HepG2 (cell line): ENCODE measurements around the gene CAPRIN1. TPM values are rescaled to one million over a fixed set of nuclear protein-coding genes. Genes with fewer than 3 reads are reported as not detected.

Source experiments
- ELF1 ChIP-seq: sonication (generic); formaldehyde crosslinking; IDR thresholded peaks from 2 replicates; pipeline ENCODE4 v1.4.0; 2020; ENCODE audit warnings: missing genetic modification reagents
- IKZF1 ChIP-seq: fragments of 450-650 bp; IDR thresholded peaks from 2 replicates; pipeline ENCODE4 v1.7.1; 2016
- MTA3 ChIP-seq: sonication (generic); formaldehyde crosslinking; IDR thresholded peaks from 2 replicates; pipeline ENCODE4 v1.4.0; 2020; ENCODE audit warnings: missing genetic modification reagents
- MTF1 ChIP-seq: sonication (generic); formaldehyde crosslinking; IDR thresholded peaks from 2 replicates; pipeline ENCODE4 v1.5.0; 2020; ENCODE audit warnings: missing genetic modification reagents
- NRL ChIP-seq: sonication (generic); formaldehyde crosslinking; IDR thresholded peaks from 2 replicates; pipeline ENCODE4 v1.5.0; 2020; ENCODE audit warnings: missing genetic modification reagents, mild to moderate bottlenecking, moderate library complexity, borderline replicate concordance
- ZSCAN20 ChIP-seq: sonication (generic); formaldehyde crosslinking; IDR thresholded peaks from 2 replicates; pipeline ENCODE4 v1.4.0; 2020; ENCODE audit warnings: missing genetic modification reagents, mild to moderate bottlenecking, borderline replicate concordance
- polyA plus RNA-seq, 8 experiments: library from polyadenylated mRNA; depleted of rRNA in 3 of 8; stranded (reverse) in 7 of 8; unstranded in 1 of 8; fragments of >200 nt; fragmentation: Illumina TruSeq in 4 of 8; extraction: Trizol in 4 of 8; gene quantifications; 2 replicates each; pipeline versions ENCODE4 v1.2.1 to v1.2.3, GENCODE V29; 2011 to 2016; ENCODE audit warnings: low read depth in 4 of 8, missing spikeins in 1 of 8, mixed read lengths in 1 of 8; ENCODE audit not compliant: insufficient read depth in 1 of 8
- total RNA-seq, 5 experiments: library from RNA; depleted of rRNA; stranded (reverse); fragments of >200 nt; fragmentation: Illumina TruSeq; extraction: Trizol; gene quantifications; 2 replicates each; pipeline ENCODE4 v1.2.3, GENCODE V29; 2016; ENCODE audit warnings: low read depth in 1 of 5
- TF ChIP-seq, protein P1 (sequence below): sonication (generic); formaldehyde crosslinking; IDR thresholded peaks from 2 replicates; pipeline ENCODE4 v1.4.0; 2020; ENCODE audit warnings: mild to moderate bottlenecking, missing genetic modification reagents
- TF ChIP-seq, protein P2 (sequence below): sonication (generic); formaldehyde crosslinking; IDR thresholded peaks from 2 replicates; pipeline ENCODE4 v1.5.1; 2020; ENCODE audit warnings: mild to moderate bottlenecking, missing genetic modification reagents
- TF ChIP-seq, protein P3 (sequence below): sonication (generic); formaldehyde crosslinking; IDR thresholded peaks from 2 replicates; pipeline ENCODE4 v1.5.1; 2020; ENCODE audit warnings: missing genetic modification reagents, mild to moderate bottlenecking, borderline replicate concordance

CAPRIN1 gene
- total and polyA plus RNA-seq, 2 of the 13 experiments (the other 11 are each of a cell fraction or from before 2014, with no cell fraction given): 114 to 162 TPM

DNA sequence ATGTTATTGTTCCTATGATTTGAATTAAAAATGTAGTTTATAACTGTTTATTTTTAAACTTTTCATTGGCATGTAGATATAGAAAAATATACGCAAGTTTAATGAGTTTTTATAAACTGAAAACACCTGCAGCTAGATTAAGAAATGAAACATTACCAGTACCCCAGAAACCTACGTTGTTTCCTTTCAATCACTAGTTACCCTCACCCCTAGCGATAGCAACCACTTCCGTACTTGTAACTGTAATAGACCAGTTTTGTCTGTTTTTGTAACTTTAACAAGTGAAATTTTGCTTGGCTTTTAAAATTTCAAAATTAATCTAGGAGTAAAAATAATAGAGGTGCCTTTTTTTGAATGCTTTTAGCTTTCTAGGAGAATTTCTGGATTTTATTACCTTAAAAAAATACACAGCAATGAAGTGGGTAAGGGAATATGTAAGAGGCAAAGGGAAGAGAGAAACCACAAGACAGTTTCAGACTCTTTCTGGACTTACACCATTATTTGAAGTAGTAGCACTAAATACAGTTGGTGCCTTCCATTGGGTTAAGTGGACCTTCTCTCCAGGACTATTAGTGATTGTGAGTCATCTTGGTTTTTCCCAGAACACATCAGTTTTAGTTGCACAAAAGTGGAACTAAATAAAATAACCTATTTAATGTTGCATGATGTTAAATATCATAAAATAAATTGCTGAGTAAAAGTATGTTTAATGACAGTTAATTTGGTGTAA lies 35.2 kb downstream of the CAPRIN1 start (continued):
- TF ChIP-seq, protein P1, sequence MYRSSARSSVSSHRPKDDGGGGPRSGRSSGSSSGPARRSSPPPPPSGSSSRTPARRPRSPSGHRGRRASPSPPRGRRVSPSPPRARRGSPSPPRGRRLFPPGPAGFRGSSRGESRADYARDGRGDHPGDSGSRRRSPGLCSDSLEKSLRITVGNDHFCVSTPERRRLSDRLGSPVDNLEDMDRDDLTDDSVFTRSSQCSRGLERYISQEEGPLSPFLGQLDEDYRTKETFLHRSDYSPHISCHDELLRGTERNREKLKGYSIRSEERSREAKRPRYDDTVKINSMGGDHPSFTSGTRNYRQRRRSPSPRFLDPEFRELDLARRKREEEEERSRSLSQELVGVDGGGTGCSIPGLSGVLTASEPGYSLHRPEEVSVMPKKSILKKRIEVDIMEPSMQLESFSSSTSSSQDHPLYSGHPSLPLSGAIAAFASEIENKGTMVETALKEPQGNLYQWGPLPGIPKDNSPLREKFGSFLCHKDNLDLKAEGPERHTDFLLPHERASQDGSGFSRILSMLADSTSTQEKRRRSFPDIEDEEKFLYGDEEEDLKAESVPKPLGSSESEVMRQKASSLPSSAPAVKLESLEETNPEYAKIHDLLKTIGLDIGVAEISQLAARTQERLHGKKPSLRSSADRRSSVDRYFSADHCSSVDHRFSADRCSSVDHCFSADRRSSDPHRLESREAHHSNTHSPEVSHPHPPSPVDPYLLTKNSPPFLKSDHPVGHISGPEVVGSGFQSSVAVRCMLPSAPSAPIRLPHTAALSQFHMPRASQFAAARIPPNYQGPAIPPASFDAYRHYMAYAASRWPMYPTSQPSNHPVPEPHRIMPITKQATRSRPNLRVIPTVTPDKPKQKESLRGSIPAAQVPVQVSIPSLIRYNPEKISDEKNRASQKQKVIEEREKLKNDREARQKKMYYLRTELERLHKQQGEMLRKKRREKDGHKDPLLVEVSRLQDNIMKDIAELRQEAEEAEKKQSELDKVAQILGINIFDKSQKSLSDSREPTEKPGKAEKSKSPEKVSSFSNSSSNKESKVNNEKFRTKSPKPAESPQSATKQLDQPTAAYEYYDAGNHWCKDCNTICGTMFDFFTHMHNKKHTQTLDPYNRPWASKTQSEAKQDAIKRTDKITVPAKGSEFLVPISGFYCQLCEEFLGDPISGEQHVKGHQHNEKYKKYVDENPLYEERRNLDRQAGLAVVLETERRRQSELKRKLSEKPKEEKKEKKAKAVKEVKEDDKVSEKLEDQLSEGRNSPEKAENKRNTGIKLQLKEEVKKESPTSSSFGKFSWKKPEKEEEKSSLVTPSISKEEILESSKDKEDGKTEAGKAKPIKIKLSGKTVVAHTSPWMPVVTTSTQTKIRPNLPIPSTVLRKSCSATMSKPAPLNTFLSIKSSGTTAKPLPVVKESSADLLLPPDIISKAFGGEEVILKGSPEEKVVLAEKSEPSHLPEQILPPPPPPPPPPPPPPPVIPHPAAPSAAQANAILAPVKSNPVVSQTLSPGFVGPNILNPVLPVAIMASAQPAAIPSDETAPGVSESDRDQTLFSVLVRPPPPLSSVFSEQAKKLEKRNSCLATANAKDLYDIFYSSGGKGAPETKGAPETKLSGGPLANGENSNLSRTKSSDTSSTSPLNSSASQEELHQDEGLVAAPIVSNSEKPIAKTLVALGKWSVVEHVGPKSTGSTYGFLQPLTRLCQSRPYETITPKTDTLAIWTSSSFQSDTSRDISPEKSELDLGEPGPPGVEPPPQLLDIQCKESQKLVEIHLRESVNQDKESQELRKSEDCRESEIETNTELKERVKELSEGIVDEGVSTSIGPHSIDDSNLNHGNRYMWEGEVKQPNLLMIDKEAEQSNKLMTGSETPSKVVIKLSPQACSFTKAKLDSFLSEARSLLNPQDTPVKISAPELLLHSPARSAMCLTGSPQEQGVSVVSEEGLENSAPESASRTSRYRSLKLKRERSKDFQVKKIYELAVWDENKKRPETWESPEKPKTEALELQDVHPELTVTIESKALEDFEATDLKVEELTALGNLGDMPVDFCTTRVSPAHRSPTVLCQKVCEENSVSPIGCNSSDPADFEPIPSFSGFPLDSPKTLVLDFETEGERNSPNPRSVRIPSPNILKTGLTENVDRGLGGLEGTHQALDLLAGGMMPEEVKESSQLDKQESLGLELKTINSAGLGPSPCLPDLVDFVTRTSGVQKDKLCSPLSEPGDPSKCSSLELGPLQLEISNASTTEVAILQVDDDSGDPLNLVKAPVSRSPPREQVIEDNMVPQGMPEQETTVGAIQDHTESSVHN: no peak
- TF ChIP-seq MTA3 (CRISPR knock-in tag): no peak
- no peak for TF ChIP-seq ELF1 (CRISPR knock-in tag)
- TF ChIP-seq, protein P2, sequence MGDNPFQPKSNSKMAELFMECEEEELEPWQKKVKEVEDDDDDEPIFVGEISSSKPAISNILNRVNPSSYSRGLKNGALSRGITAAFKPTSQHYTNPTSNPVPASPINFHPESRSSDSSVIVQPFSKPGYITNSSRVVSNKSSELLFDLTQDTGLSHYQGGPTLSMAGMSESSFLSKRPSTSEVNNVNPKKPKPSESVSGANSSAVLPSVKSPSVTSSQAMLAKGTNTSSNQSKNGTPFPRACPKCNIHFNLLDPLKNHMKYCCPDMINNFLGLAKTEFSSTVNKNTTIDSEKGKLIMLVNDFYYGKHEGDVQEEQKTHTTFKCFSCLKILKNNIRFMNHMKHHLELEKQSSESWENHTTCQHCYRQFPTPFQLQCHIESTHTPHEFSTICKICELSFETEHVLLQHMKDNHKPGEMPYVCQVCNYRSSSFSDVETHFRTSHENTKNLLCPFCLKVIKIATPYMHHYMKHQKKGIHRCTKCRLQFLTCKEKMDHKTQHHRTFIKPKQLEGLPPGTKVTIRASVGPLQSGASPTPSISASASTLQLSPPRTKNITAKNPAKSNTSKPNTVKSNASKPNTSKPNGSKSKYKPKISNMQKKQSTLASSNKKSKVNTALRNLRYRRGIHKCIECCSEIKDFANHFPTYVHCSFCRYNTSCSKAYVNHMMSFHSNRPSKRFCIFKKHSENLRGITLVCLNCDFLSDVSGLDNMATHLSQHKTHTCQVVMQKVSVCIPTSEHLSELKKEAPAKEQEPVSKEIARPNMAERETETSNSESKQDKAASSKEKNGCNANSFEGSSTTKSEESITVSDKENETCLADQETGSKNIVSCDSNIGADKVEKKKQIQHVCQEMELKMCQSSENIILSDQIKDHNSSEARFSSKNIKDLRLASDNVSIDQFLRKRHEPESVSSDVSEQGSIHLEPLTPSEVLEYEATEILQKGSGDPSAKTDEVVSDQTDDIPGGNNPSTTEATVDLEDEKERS (CRISPR knock-in tag): no peak
- no peak for TF ChIP-seq MTF1 (CRISPR knock-in tag)
- TF ChIP-seq ZSCAN20 (CRISPR knock-in tag): no peak
- no peak for TF ChIP-seq NRL (CRISPR knock-in tag)
- TF ChIP-seq, protein P3, sequence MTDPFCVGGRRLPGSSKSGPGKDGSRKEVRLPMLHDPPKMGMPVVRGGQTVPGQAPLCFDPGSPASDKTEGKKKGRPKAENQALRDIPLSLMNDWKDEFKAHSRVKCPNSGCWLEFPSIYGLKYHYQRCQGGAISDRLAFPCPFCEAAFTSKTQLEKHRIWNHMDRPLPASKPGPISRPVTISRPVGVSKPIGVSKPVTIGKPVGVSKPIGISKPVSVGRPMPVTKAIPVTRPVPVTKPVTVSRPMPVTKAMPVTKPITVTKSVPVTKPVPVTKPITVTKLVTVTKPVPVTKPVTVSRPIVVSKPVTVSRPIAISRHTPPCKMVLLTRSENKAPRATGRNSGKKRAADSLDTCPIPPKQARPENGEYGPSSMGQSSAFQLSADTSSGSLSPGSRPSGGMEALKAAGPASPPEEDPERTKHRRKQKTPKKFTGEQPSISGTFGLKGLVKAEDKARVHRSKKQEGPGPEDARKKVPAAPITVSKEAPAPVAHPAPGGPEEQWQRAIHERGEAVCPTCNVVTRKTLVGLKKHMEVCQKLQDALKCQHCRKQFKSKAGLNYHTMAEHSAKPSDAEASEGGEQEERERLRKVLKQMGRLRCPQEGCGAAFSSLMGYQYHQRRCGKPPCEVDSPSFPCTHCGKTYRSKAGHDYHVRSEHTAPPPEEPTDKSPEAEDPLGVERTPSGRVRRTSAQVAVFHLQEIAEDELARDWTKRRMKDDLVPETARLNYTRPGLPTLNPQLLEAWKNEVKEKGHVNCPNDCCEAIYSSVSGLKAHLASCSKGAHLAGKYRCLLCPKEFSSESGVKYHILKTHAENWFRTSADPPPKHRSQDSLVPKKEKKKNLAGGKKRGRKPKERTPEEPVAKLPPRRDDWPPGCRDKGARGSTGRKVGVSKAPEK: no peak
- no peak for TF ChIP-seq IKZF1
